Kidney (tissue), 14 donors: Measurements from ENCODE around the gene EIF4H. TPM values are rescaled to one million over a fixed set of nuclear protein-coding genes. Genes with fewer than 3 reads are reported as not detected.
"Not testable (repeated sequence)": the region's sequence is repeated elsewhere in the genome, so short reads cannot be mapped to it uniquely, and the experiment has no call there.

ENCODE experiments used
- DNase-seq, 5 donors: peaks; one replicate each; pipeline ENCODE4 v3.0.0-alpha.2; 2013 to 2020
- FAIRE-seq: peaks from 2 replicates; lab custom pipeline; 2012; peaks lifted over from hg19 to GRCh38; lab: Jason Lieb, UNC
- H3K27ac ChIP-seq, 2 donors: one replicate each; pipeline ENCODE4 v1.7.0; 2013; ENCODE audit warnings: low read depth in 2 of 2, low read length in 2 of 2, inconsistent platforms in 1 of 2
- H3K27me3 ChIP-seq: one replicate; pipeline ENCODE4 v1.7.1; 2013; ENCODE audit warnings: low read length, inconsistent platforms; ENCODE audit not compliant: control insufficient read depth, insufficient read depth
- H3K36me3 ChIP-seq, 3 donors: one replicate each; pipeline versions ENCODE4 v1.7.0 to v1.7.1; 2013; ENCODE audit warnings: low read length in 3 of 3, control low read depth in 1 of 3, inconsistent platforms in 1 of 3; ENCODE audit not compliant: insufficient read depth in 3 of 3, control insufficient read depth in 2 of 3
- H3K4me1 ChIP-seq, 3 donors: one replicate each; pipeline versions ENCODE4 v1.7.0 to v1.7.1; 2013; ENCODE audit warnings: low read length in 3 of 3, inconsistent platforms in 1 of 3, low read depth in 1 of 3; ENCODE audit not compliant: control insufficient read depth in 2 of 3, insufficient read depth in 2 of 3
- H3K4me3 ChIP-seq, 3 donors: one replicate each; pipeline versions ENCODE4 v1.7.0 to v1.8.1; 2013; ENCODE audit warnings: low read length in 3 of 3, control low read depth in 1 of 3, inconsistent platforms in 1 of 3
- H3K9ac ChIP-seq, 3 donors: one replicate each; pipeline versions ENCODE4 v1.7.0 to v1.7.1; 2013; ENCODE audit warnings: low read length in 3 of 3, control low read depth in 1 of 3, inconsistent platforms in 1 of 3
- H3K9me3 ChIP-seq, 3 donors: one replicate each; pipeline versions ENCODE4 v1.7.0 to v1.7.1; 2013; ENCODE audit warnings: low read length in 3 of 3, control low read depth in 1 of 3, inconsistent platforms in 1 of 3; ENCODE audit not compliant: control insufficient read depth in 2 of 3, insufficient read depth in 1 of 3
- intact Hi-C: fragments of 100-400 bp; cut with DNase I; formaldehyde crosslinking; loops from one replicate; pipeline ENCODE4 v1.11.1; 2022
- polyA plus RNA-seq: library from polyadenylated mRNA; stranded (reverse); fragments of 350-450 nt; fragmentation: Illumina TruSeq; extraction: RNeasy Lipid Tissue Mini Kit (QIAGEN cat#74804); gene quantifications from one replicate; pipeline ENCODE4 v1.2.3, GENCODE V29; 2014; ENCODE audit warnings: low read depth, low replicate concordance; ENCODE audit not compliant: insufficient read depth
- total RNA-seq: library from RNA; stranded (reverse); fragmentation: NEBNext Ultra II Directional; extraction: Animal tissue kit (Norgen Biotek cat#: 25700); gene quantifications from one replicate; pipeline ENCODE4 v1.2.1, GENCODE V29; 2021
- TF ChIP-seq, protein P1 (sequence below): IDR thresholded peaks from 3 replicates; pipeline ENCODE4 v1.5.1; 2012; ENCODE audit warnings: mild to moderate bottlenecking, moderate library complexity, borderline replicate concordance; ENCODE audit not compliant: insufficient read depth; ENCODE audit errors: extremely low read depth
- donor health status: control.
- donor health status: control.
- donor health status: control.
- donor health status: control.
- donor health status: control.
- donor health status: DM: yes; HTN: yes; CAD: no.
- donor health status: Normal renal cell carcinoma (clear cell type).

Gene EIF4H
- total and polyA plus RNA-seq, 2 donors from 2014 or later: 153 to 240 TPM

DNA sequence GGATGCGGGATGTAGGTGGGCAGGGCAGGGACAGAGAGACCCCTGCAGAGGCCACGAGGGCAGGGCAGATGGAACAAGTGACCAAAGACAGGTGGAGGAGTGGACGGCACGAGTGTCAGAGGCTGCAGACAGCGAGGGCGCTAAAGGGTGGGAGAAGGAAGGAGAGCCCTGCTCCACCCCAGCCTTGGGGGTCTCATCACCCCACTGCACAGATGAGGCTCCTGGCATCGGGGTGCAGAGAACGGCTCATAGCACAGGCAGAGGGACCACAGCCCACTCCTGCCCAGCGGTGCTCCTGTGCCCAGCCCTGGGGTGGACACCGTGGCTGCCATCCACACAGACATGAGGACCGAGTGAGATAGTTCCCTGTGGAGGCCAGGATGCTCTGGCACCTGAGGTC is 33.4 kb downstream of the EIF4H start:
- no peak overlapping the region for H3K9ac ChIP-seq
- H3K9me3 ChIP-seq: no peaks in the 10 kb centered on the region
- no peak for FAIRE-seq
- H3K4me1 ChIP-seq: peaks cover 0 to 2% (median 0%) of the 10 kb centered on the region in 3 donors
- TF ChIP-seq, protein P1, sequence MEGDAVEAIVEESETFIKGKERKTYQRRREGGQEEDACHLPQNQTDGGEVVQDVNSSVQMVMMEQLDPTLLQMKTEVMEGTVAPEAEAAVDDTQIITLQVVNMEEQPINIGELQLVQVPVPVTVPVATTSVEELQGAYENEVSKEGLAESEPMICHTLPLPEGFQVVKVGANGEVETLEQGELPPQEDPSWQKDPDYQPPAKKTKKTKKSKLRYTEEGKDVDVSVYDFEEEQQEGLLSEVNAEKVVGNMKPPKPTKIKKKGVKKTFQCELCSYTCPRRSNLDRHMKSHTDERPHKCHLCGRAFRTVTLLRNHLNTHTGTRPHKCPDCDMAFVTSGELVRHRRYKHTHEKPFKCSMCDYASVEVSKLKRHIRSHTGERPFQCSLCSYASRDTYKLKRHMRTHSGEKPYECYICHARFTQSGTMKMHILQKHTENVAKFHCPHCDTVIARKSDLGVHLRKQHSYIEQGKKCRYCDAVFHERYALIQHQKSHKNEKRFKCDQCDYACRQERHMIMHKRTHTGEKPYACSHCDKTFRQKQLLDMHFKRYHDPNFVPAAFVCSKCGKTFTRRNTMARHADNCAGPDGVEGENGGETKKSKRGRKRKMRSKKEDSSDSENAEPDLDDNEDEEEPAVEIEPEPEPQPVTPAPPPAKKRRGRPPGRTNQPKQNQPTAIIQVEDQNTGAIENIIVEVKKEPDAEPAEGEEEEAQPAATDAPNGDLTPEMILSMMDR: no peak
- no peaks in the 10 kb centered on the region for H3K36me3 ChIP-seq
- intact Hi-C loops: loop anchor here (5.0 kb wide), 1 partner anchor 195 kb away; no protein-coding TSS in a partner anchor
- no peak overlapping the region for H3K4me3 ChIP-seq
- H3K27ac ChIP-seq: no peak overlapping the region
- DNase-seq: peak in 1 of 5 donors; percentile 39
- no peaks in the 10 kb centered on the region for H3K27me3 ChIP-seq

DNA sequence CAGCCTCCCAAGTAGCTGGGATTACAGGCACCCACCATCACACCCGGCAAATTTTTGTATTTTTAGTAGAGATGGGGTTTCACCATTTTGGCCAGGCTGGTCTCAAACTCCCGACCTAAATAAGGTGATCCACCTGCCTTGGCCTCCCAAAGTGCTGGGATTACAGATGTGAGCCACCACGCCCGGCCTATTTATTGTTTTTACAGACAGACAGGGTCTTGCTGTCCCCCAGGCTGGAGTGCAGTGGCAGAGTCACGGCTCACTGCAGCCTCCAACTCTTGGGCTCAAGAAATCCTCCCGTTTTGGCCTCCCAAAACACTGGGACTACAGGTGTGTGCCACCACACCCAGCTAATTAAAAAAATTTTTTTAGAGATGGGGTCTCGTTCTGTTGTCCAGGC is 34.1 kb downstream of the EIF4H start:
- not testable (repeated sequence) for H3K27me3 ChIP-seq, H3K9me3 ChIP-seq, H3K27ac ChIP-seq, H3K36me3 ChIP-seq, FAIRE-seq, H3K4me3 ChIP-seq, H3K4me1 ChIP-seq, H3K9ac ChIP-seq
- DNase-seq: peak in 1 of 5 donors; percentile 25
- intact Hi-C loops: loop anchor here (5.0 kb wide), 1 partner anchor 194 kb away; no protein-coding TSS in a partner anchor

- peak in 1 of 5 donors; percentile 65 for DNase-seq
- intact Hi-C loops: no loop called here
- TF ChIP-seq, protein P1: no peak
- Histone ChIP-seq H3K36me3 (no peaks in the 10 kb centered on the region), H3K9ac (no peak overlapping the region), H3K4me3 (no peak overlapping the region), H3K4me1 (no peaks in the 10 kb centered on the region), H3K27ac (no peak overlapping the region), H3K27me3 (no peaks in the 10 kb centered on the region), H3K9me3 (no peaks in the 10 kb centered on the region)
- FAIRE-seq: no peak
These were observed 38.5 kb downstream of the EIF4H start for GRCh38 chr7:74212661-74213060.

DNA sequence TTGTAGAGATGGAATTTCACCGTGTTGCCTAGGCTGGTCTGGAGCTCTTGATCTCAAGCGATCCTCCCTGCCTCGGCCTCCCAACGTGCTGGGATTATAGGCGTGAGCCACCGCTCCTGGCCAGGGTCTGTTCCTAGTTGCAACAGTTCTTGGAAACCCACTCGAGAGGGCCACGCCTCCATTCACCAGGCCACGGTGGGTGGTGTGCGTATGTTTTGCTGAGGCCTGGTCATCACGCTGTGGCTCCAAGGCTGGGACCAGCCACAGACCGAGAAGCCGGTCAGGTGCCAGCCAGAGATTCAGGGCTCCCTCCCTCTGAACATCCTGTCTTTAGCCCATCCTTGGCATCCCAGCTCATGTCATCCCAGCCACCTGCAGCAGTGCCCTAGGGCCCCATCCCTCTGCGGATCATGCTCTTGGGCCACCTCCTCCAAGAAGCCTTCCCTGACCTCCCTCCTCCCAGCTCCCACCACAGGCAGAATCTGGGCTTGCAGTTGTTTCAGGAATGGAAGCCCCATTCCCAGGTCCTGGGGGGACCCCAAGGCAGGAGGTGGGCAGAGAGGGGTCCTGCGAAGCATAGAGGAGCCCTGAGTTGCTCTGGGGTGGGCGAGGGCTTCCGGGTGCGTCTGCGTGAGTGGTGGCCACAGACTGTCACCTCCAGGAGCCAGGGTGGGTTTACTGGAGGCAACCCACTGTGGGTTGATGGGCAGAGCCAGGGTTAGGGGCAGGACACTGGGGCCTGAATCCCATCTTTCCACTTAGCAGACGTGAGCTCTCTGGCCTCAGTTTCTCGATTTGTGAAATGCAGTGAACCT is 40.9 kb downstream of the EIF4H start:
- TF ChIP-seq, protein P1: no peak
- Histone ChIP-seq H3K9me3 (no peaks in the 10 kb centered on the region), H3K27me3 (no peaks in the 10 kb centered on the region), H3K4me1 (no peaks in the 10 kb centered on the region), H3K4me3 (no peak overlapping the region), H3K9ac (no peak overlapping the region), H3K36me3 (no peaks in the 10 kb centered on the region), H3K27ac (no peak overlapping the region)
- intact Hi-C loops: no loop called here
- FAIRE-seq (no peak), DNase-seq (no peak)
